Activated naive CD8-positive, alpha-beta T cell treated with anti-CD3 and anti-CD28 coated beads, Interleukin-2, amount 10 ng/mL, durations not matched to agents 7 days and 5 days (primary cell): Measurements from ENCODE around the gene SLC17A7. TPM values are rescaled to one million over a fixed set of nuclear protein-coding genes. Genes with fewer than 3 reads are reported as not detected.
"Not testable (repeated sequence)": the region's sequence is repeated elsewhere in the genome, so short reads cannot be mapped to it uniquely, and the experiment has no call there.

Source experiments
- ATAC-seq: fragments of 150-1000 bp; cut with Tn5 transposase; one replicate; pipeline ENCODE4 v1.10.0; 2021; ENCODE audit warnings: low read depth, moderate library complexity
- POLR2A ChIA-PET: fragments of 350-600 bp; sonication (Branson Sonifier 250); formaldehyde crosslinking; loops from one replicate; lab custom pipeline; 2021; ENCODE audit warnings: antibody characterized with exemption; lab: Charles Lee
- DNase-seq: peaks from one replicate; pipeline ENCODE4 v3.0.0; 2021
- H3K27ac Mint-ChIP-seq: one replicate; pipeline ENCODE4 v1.8.0; 2022; ENCODE audit warnings: mild to moderate bottlenecking, mixed read lengths
- H3K27me3 Mint-ChIP-seq: one replicate; pipeline ENCODE4 v1.8.0; 2022; ENCODE audit warnings: mild to moderate bottlenecking, moderate library complexity, mixed read lengths
- H3K36me3 Mint-ChIP-seq: one replicate; pipeline ENCODE4 v1.8.0; 2021; ENCODE audit warnings: mild to moderate bottlenecking, mixed read lengths
- H3K4me1 Mint-ChIP-seq: one replicate; pipeline ENCODE4 v1.8.0; 2021; ENCODE audit warnings: mixed read lengths
- H3K4me3 Mint-ChIP-seq: one replicate; pipeline ENCODE4 v1.8.0; 2022; ENCODE audit warnings: mild to moderate bottlenecking, moderate library complexity, mixed read lengths
- H3K9me3 Mint-ChIP-seq: one replicate; pipeline ENCODE4 v1.8.0; 2021; ENCODE audit warnings: mixed read lengths
- total RNA-seq, 2 experiments: library from RNA; stranded (reverse); gene quantifications; one replicate each; pipeline ENCODE4 v1.2.3, GENCODE V29; 2021

Gene SLC17A7
- total RNA-seq, 2 experiments from 2014 or later: 0.14 to 0.25 TPM

DNA sequence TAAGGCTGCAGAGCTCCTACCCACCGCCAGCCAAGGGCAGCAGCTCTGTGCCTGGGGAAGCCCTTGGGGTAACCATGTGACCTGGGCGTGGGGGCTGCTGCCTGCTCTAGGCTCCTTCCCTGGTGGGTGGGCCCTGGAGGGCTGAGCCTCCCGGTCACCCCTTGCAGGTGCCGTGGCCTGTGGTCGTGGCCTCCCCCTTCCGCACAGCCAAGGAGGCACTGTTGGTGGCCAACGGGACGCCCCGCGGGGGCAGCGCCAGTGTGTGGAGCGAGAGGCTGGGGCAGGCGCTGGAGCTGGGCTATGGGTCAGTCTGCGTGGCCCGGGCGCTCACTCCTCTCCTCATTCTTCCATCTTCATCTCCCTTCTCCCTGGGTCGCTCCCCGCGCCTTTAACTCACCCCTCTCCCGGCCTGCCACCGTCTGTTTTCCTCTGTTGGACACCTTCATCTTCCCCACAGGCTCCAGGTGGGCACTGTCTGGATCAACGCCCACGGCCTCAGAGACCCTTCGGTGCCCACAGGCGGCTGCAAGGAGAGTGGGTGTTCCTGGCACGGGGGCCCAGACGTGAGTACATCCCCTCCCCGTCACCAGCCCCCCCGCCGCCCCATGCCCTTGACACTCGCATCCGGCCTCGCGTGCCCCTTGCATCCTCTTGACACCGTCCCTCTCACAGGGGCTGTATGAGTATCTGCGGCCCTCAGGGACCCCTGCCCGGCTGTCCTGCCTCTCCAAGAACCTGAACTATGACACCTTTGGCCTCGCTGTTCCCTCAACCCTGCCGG lies 22.8 kb upstream of the SLC17A7 start:
- Mint-ChIP-seq H3K27ac (no peak overlapping the region), H3K27me3 (no peaks in the 10 kb centered on the region), H3K9me3 (no peaks in the 10 kb centered on the region), H3K4me1 (peaks cover 6% of the 10 kb centered on the region), H3K4me3 (no peak overlapping the region), H3K36me3 (peaks cover 11% of the 10 kb centered on the region)
- no peak for ATAC-seq
- POLR2A ChIA-PET: interaction anchor here (1.4 to 3.0 kb wide), 2 partner anchors 10 to 13 kb away, joined by 3 to 15 read pairs; partner anchors contain the start of genes ALDH16A1 and PIH1D1
- no peak for DNase-seq

GRCh38 chr19:49462492-49462891 lies 21.2 kb upstream of the SLC17A7 start:
- DNase-seq: no peak
- Mint-ChIP-seq H3K36me3 (peaks cover 9% of the 10 kb centered on the region), H3K4me3 (no peak overlapping the region), H3K9me3 (no peaks in the 10 kb centered on the region), H3K27ac (peak overlapping the region; percentile 63), H3K27me3 (no peaks in the 10 kb centered on the region), H3K4me1 (peaks cover 4% of the 10 kb centered on the region)
- ATAC-seq: no peak
- POLR2A ChIA-PET: no interaction called here

- POLR2A ChIA-PET: no interaction called here
- H3K27ac Mint-ChIP-seq: no peak overlapping the region
- no peak for DNase-seq
Observed at GRCh38 chr19:49461656-49462055, 20.3 kb upstream of the SLC17A7 start.

GRCh38 chr19:49461130-49461529 lies 19.8 kb upstream of the SLC17A7 start:
- H3K9me3 Mint-ChIP-seq, ATAC-seq, H3K4me1 Mint-ChIP-seq, H3K27me3 Mint-ChIP-seq, H3K27ac Mint-ChIP-seq, H3K4me3 Mint-ChIP-seq, POLR2A ChIA-PET, DNase-seq: not testable (repeated sequence)
- H3K36me3 Mint-ChIP-seq: peaks cover 12% of the 10 kb centered on the region

More at GRCh38 chr19:49461656-49462055, 20.3 kb upstream of the SLC17A7 start:
- H3K4me3 Mint-ChIP-seq: no peak overlapping the region
- H3K27me3 Mint-ChIP-seq: no peaks in the 10 kb centered on the region
- ATAC-seq: no peak
- no peaks in the 10 kb centered on the region for H3K9me3 Mint-ChIP-seq
- H3K4me1 Mint-ChIP-seq: peaks cover 6% of the 10 kb centered on the region
- peaks cover 11% of the 10 kb centered on the region for H3K36me3 Mint-ChIP-seq

GRCh38 chr19:49459388-49459787 lies 18.1 kb upstream of the SLC17A7 start:
- H3K4me3 Mint-ChIP-seq: no peak overlapping the region
- H3K36me3 Mint-ChIP-seq: peaks cover 15% of the 10 kb centered on the region
- H3K27ac Mint-ChIP-seq: no peak overlapping the region
- H3K9me3 Mint-ChIP-seq: no peaks in the 10 kb centered on the region
- H3K27me3 Mint-ChIP-seq: no peaks in the 10 kb centered on the region
- DNase-seq: no peak
- peaks cover 6% of the 10 kb centered on the region for H3K4me1 Mint-ChIP-seq
- ATAC-seq: no peak
- POLR2A ChIA-PET: interaction anchor here (1.8 kb wide), 1 partner anchor 10 kb away, joined by 4 read pairs; no protein-coding TSS in a partner anchor

- peaks cover 12% of the 10 kb centered on the region for H3K4me1 Mint-ChIP-seq
- no peak overlapping the region for H3K27ac Mint-ChIP-seq
- H3K36me3 Mint-ChIP-seq: peaks cover 15% of the 10 kb centered on the region
- no peak overlapping the region for H3K4me3 Mint-ChIP-seq
- H3K9me3 Mint-ChIP-seq: no peaks in the 10 kb centered on the region
- DNase-seq (no peak), ATAC-seq (no peak)
- H3K27me3 Mint-ChIP-seq: no peaks in the 10 kb centered on the region
- POLR2A ChIA-PET: interaction anchor here (1.8 kb wide), 1 partner anchor 10 kb away, joined by 4 read pairs; no protein-coding TSS in a partner anchor
Observed at GRCh38 chr19:49458567-49458903, 17.2 kb upstream of the SLC17A7 start.

- DNase-seq: no peak
- POLR2A ChIA-PET: interaction anchor here (1.5 kb wide), 1 partner anchor 9 kb away, joined by 3 read pairs; no protein-coding TSS in a partner anchor
- Mint-ChIP-seq H3K9me3 (no peaks in the 10 kb centered on the region), H3K4me1 (peaks cover 25% of the 10 kb centered on the region), H3K27ac (no peak overlapping the region), H3K36me3 (peaks cover 17% of the 10 kb centered on the region), H3K27me3 (no peaks in the 10 kb centered on the region), H3K4me3 (no peak overlapping the region)
- ATAC-seq: no peak
Observed at GRCh38 chr19:49456326-49456725, 15.0 kb upstream of the SLC17A7 start.

DNA sequence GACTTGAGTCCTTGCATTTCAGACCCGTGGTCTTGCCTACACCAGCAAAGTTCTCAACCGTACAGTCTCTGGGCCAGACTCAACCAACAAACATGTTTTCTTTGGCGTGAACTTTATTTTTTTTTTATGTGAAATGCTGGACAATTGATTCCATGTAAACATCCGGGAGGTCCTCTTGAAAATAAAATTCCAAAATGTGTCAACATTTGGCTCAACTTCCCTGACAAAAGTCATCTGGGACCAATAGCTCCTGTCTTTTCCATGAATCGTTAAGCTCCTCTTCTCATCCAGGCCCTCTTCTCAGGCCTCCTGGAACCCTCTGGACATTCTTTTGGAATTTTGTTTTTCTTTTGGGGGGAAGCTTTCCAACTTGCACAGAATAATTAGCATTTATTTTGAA lies 14.4 kb upstream of the SLC17A7 start:
- H3K4me3 Mint-ChIP-seq: no peak overlapping the region
- DNase-seq: no peak
- no peaks in the 10 kb centered on the region for H3K9me3 Mint-ChIP-seq
- POLR2A ChIA-PET: interaction anchor here (1.5 to 5.1 kb wide), 2 partner anchors 9 to 15 kb away, joined by 3 to 128 read pairs; partner anchors contain the start of gene FLT3LG
- peak overlapping the region; percentile 42 for H3K27ac Mint-ChIP-seq
- ATAC-seq: no peak
- H3K36me3 Mint-ChIP-seq: peaks cover 19% of the 10 kb centered on the region
- H3K27me3 Mint-ChIP-seq: no peaks in the 10 kb centered on the region
- H3K4me1 Mint-ChIP-seq: peaks cover 25% of the 10 kb centered on the region

GRCh38 chr19:49453757-49454240 lies 12.5 kb upstream of the SLC17A7 start:
- Mint-ChIP-seq H3K27ac (peak overlapping the region; percentile 100), H3K9me3 (no peaks in the 10 kb centered on the region), H3K4me3 (peak overlapping the region; percentile 100), H3K27me3 (no peaks in the 10 kb centered on the region), H3K36me3 (peaks cover 19% of the 10 kb centered on the region), H3K4me1 (peaks cover 32% of the 10 kb centered on the region)
- ATAC-seq (peak; percentile 1), DNase-seq (no peak)
- POLR2A ChIA-PET: interaction anchor here (0.5 to 5.1 kb wide), 19 partner anchors 9 to 1299 kb away, joined by 3 to 128 read pairs (median 4); partner anchors contain the start of genes FLT3LG, NOSIP, PRMT1 and PRRG2

GRCh38 chr19:49453013-49453756 lies 11.9 kb upstream of the SLC17A7 start, which contains the start of gene ALDH16A1:
Gene ALDH16A1 (plus strand): TSS chr19:49453225. CDS start chr19:49453332, 107 bp downstream.
- H3K4me3 Mint-ChIP-seq: peak within 1 kb of the TSS; percentile 100
- H3K36me3 Mint-ChIP-seq: peaks cover 23% of the 10 kb centered on the region
- ATAC-seq (peak; percentile 91), DNase-seq (peak; percentile 99)
- H3K27ac Mint-ChIP-seq: peak within 1 kb of the TSS; percentile 100
- no peaks in the 10 kb centered on the region for H3K9me3 Mint-ChIP-seq
- no peaks in the 10 kb centered on the region for H3K27me3 Mint-ChIP-seq
- POLR2A ChIA-PET: interaction anchor here (0.5 to 5.1 kb wide), 21 partner anchors 9 to 1299 kb away, joined by 3 to 128 read pairs (median 4); partner anchors contain the start of genes FLT3LG, NOSIP, PRMT1 and PRRG2
- peaks cover 35% of the 10 kb centered on the region for H3K4me1 Mint-ChIP-seq

DNA sequence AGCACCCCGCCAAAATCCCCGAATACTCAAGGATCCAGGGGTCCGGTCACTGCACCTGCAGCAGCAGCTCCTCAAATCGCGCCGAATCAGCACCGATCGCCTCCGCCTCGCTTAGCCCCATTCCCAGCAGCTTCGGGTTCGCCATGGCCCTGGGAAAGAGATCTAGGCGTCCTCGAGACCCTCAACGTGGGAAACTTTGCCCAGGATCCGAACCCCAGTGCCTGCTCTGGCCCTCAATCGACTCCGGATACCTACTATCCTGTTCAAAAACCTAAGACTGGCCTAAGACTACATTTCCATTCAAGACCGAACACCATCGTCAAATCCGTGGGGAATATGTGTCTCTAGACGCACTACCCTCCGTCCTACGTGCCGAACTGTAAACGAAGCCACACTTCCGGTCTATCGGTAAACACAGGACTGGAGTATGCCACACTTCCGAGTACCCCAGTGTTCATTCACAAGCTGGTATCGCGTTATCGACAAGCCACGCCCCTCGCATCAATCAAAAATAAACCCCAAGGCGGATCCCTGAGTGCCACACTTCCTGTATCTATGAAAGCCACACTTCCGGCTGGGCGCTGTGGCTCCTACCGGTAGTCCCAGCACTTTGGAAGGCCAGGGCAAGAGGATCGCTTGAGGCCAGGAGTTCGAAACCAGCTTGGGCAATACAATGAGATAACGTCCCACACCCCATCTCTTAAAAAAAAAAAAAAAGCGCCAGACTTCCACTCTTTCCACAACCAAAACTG lies 10.3 kb upstream of the SLC17A7 start, which contains the start of gene PIH1D1:
Gene PIH1D1 (minus strand): TSS at position 385 of the 752 bp plus-strand sequence. CDS start 240 bp downstream, at position 145.
- Mint-ChIP-seq H3K4me1 (peaks cover 32% of the 10 kb centered on the region), H3K9me3 (no peaks in the 10 kb centered on the region), H3K36me3 (peaks cover 22% of the 10 kb centered on the region), H3K27ac (peak within 1 kb of the TSS; percentile 100), H3K27me3 (no peaks in the 10 kb centered on the region), H3K4me3 (peak within 1 kb of the TSS; percentile 100)
- DNase-seq (peak; percentile 87), ATAC-seq (peak; percentile 59)
- POLR2A ChIA-PET: interaction anchor here (0.6 to 5.1 kb wide), 16 partner anchors 9 to 453 kb away, joined by 3 to 128 read pairs (median 4); partner anchors contain the start of genes FLT3LG and KASH5

GRCh38 chr19:49450405-49450804 lies 9.1 kb upstream of the SLC17A7 start:
- peaks cover 32% of the 10 kb centered on the region for H3K4me1 Mint-ChIP-seq
- no peaks in the 10 kb centered on the region for H3K27me3 Mint-ChIP-seq
- POLR2A ChIA-PET: interaction anchor here (0.7 to 2.3 kb wide), 5 partner anchors 25 to 436 kb away, joined by 3 to 15 read pairs (median 3); no protein-coding TSS in a partner anchor
- ATAC-seq (no peak), DNase-seq (no peak)
- peaks cover 20% of the 10 kb centered on the region for H3K36me3 Mint-ChIP-seq
- H3K27ac Mint-ChIP-seq: peak overlapping the region; percentile 100
- H3K9me3 Mint-ChIP-seq: no peaks in the 10 kb centered on the region
- H3K4me3 Mint-ChIP-seq: peak overlapping the region; percentile 100
